PC-9 (cell line): ENCODE measurements around the gene RAD51D. TPM values are rescaled to one million over a fixed set of nuclear protein-coding genes. Genes with fewer than 3 reads are reported as not detected.

Experiments
- Bru-seq: library from RNA; stranded (reverse); fragments of 400-500 nt; gene quantifications from one replicate; lab custom pipeline; 2021; lab: Mats Ljungman, UMichigan
- BruChase-seq, 2 experiments: library from RNA; stranded (reverse); fragments of 400-500 nt; gene quantifications; one replicate each; lab custom pipeline; 2021; lab: Mats Ljungman, UMichigan
- BruUV-seq: library from RNA; stranded (reverse); fragments of 400-500 nt; replicated peaks from 2 replicates; lab custom pipeline; 2021; lab: Mats Ljungman, UMichigan
- CTCF ChIA-PET: fragments of 300-600 bp; sonication (Branson Sonifier 250); formaldehyde crosslinking; loops from one replicate; lab custom pipeline; 2022; ENCODE audit warnings: antibody characterized with exemption; lab: Charles Lee
- POLR2A ChIA-PET: fragments of 300-600 bp; sonication (Branson Sonifier 250); formaldehyde crosslinking; loops from one replicate; lab custom pipeline; 2022; ENCODE audit warnings: antibody characterized with exemption; ENCODE audit not compliant: unreplicated experiment; lab: Charles Lee
- DNase-seq, 2 experiments: peaks; one replicate each; pipeline versions ENCODE4 v3.0.0 to v3.0.0-alpha.2; 2015 to 2022; ENCODE audit warnings: mixed read lengths in 1 of 2
- H2AFZ ChIP-seq: fragments of 200-600 bp; sonication (generic); 2 replicates; pipeline ENCODE4 v1.8.1; 2017; ENCODE audit warnings: antibody characterized with exemption
- H3F3A ChIP-seq: fragments of 200-600 bp; sonication (generic); 2 replicates; pipeline ENCODE4 v1.8.1; 2017; ENCODE audit warnings: antibody characterized with exemption, mild to moderate bottlenecking, low read depth; ENCODE audit not compliant: insufficient read depth
- H3K27ac ChIP-seq: fragments of 200-600 bp; sonication (generic); 2 replicates; pipeline ENCODE4 v1.6.1; 2016; ENCODE audit warnings: mixed run types
- H3K27me3 ChIP-seq: fragments of 200-600 bp; sonication (generic); 2 replicates; pipeline ENCODE4 v1.6.1; 2016; ENCODE audit warnings: low read depth, mixed run types; ENCODE audit not compliant: insufficient read depth
- H3K36me3 ChIP-seq: fragments of 200-600 bp; sonication (generic); 2 replicates; pipeline ENCODE4 v1.6.1; 2016; ENCODE audit warnings: low read depth, mixed run types
- H3K4me1 ChIP-seq: fragments of 200-600 bp; sonication (generic); replicated peaks from 2 replicates; pipeline ENCODE4 v1.6.1; 2016; ENCODE audit warnings: mixed run types; ENCODE audit not compliant: insufficient read depth
- H3K4me2 ChIP-seq: fragments of 200-600 bp; sonication (generic); 2 replicates; pipeline ENCODE4 v1.6.1; 2017; ENCODE audit warnings: mixed run types
- H3K4me3 ChIP-seq: fragments of 200-600 bp; sonication (generic); 2 replicates; pipeline ENCODE4 v1.6.1; 2016; ENCODE audit warnings: mixed run types
- H3K79me2 ChIP-seq: fragments of 200-600 bp; sonication (generic); 2 replicates; pipeline ENCODE4 v1.6.1; 2017; ENCODE audit warnings: low read depth, mixed run types
- H3K9me2 ChIP-seq: fragments of 200-600 bp; sonication (generic); 2 replicates; pipeline ENCODE4 v1.8.1; 2017; ENCODE audit warnings: mild to moderate bottlenecking; ENCODE audit not compliant: insufficient read depth
- H3K9me3 ChIP-seq: fragments of 200-600 bp; sonication (generic); 2 replicates; pipeline ENCODE4 v1.8.1; 2016; ENCODE audit warnings: low read depth; ENCODE audit not compliant: insufficient read depth
- H4K20me1 ChIP-seq: fragments of 200-600 bp; sonication (generic); 2 replicates; pipeline ENCODE4 v1.8.1; 2017; ENCODE audit not compliant: insufficient read depth
- CTCF ChIP-seq: fragments of 200-600 bp; sonication (generic); conservative IDR thresholded peaks from 2 replicates; pipeline ENCODE4 v1.6.1; 2017; ENCODE audit warnings: mixed run types, antibody characterized with exemption, mild to moderate bottlenecking, moderate library complexity
- EZH2 ChIP-seq: fragments of 200-600 bp; sonication (generic); IDR thresholded peaks from 2 replicates; pipeline ENCODE4 v1.8.0; 2017; ENCODE audit warnings: antibody characterized with exemption, low read depth
- intact Hi-C: fragments of 100-400 bp; cut with micrococcal nuclease; formaldehyde crosslinking; loops from one replicate; pipeline ENCODE4 v1.10.0; 2022; ENCODE audit not compliant: unreplicated experiment
- long read RNA-seq: library from polyadenylated mRNA; stranded (forward); transcript quantifications from one replicate; pipeline ENCODE4 v2.0.0, GENCODE V29; 2022
- total RNA-seq: library from RNA; stranded (reverse); gene quantifications from 2 replicates; pipeline ENCODE4 v1.2.3, GENCODE V29; 2021

Gene RAD51D
- total RNA-seq = 7.8 and 9.7 TPM in 2 replicates
- Bru-seq, nascent RNA = percentile 59 among the genes with signal in this experiment
- percentile 57 among the genes with signal in this experiment for BruChase-seq, experiment 1, labeled RNA remaining after a 2-hour chase
- percentile 74 among the genes with signal in this experiment for BruChase-seq, experiment 2, labeled RNA remaining after a 6-hour chase
- long read RNA-seq, full-length matches to known transcripts = 3 of 5 reads
- long read RNA-seq, partial matches to known transcripts = 0 of 5 reads
- long read RNA-seq, other reads (novel, unspliced or antisense) = 2 of 5 reads

GRCh38 chr17:35119370-35120165 is at the start of gene RAD51D:
Gene RAD51D, minus strand, starts transcription at chr17:35119860. Its CDS starts 247 bp downstream, at chr17:35119613.
- CTCF ChIA-PET = interaction anchor here (0.6 to 1.3 kb wide), 3 partner anchors 49 to 577 kb away, joined by 3 read pairs; no protein-coding TSS in a partner anchor
- POLR2A ChIA-PET = interaction anchor here (0.7 kb wide), 1 partner anchor 436 kb away, joined by 5 read pairs; no protein-coding TSS in a partner anchor
- H4K20me1 ChIP-seq = no peaks in the 10 kb centered on the region
- no peaks in the 10 kb centered on the region; the same call in none of the 2 replicates for H3F3A ChIP-seq
- H3K4me3 ChIP-seq = peak within 1 kb of the TSS; percentile 74
- intact Hi-C loops = loop anchor here (2.0 kb wide), 1 partner anchor 699 kb away; no protein-coding TSS in a partner anchor
- peak within 1 kb of the TSS; percentile 100 for H3K4me2 ChIP-seq
- peak; percentile 47 to 76 for DNase-seq
- no peak within 1 kb of the TSS for H3K27ac ChIP-seq
- no TSS peak for BruUV-seq
- no peak for TF ChIP-seq EZH2
- TF ChIP-seq CTCF = peak; percentile 83
- peaks cover 9% of the 10 kb centered on the region; the same call in 1 of the 2 replicates for H3K4me1 ChIP-seq
- peak within 1 kb of the TSS; percentile 99 for H2AFZ ChIP-seq
- H3K9me2 ChIP-seq = no peaks in the 10 kb centered on the region
- H3K9me3 ChIP-seq = no peaks in the 10 kb centered on the region
- no peaks in the 10 kb centered on the region for H3K79me2 ChIP-seq
- no peaks in the 10 kb centered on the region for H3K36me3 ChIP-seq
- no peaks in the 10 kb centered on the region for H3K27me3 ChIP-seq

GRCh38 chr17:35167666-35168065 is 48.0 kb upstream of the RAD51D start:
- H3K4me2 ChIP-seq = no peak overlapping the region
- DNase-seq = no peak
- H2AFZ ChIP-seq = no peak overlapping the region
- H3K4me3 ChIP-seq = no peak overlapping the region
- H3K27ac ChIP-seq = no peak overlapping the region
- H3K27me3 ChIP-seq = peaks cover 20% of the 10 kb centered on the region
- ChIA-PET POLR2A (no interaction called here), CTCF (interaction anchor here (0.6 kb wide), 1 partner anchor 366 kb away, joined by 11 read pairs; no protein-coding TSS in a partner anchor)
- H3K79me2 ChIP-seq = no peaks in the 10 kb centered on the region
- H3K36me3 ChIP-seq = no peaks in the 10 kb centered on the region
- intact Hi-C loops = no loop called here
- no peaks in the 10 kb centered on the region for H3K4me1 ChIP-seq
- H3K9me3 ChIP-seq = no peaks in the 10 kb centered on the region
- no peaks in the 10 kb centered on the region for H3F3A ChIP-seq
- TF ChIP-seq CTCF (no peak), EZH2 (no peak)
- no TSS peak for BruUV-seq
- no peaks in the 10 kb centered on the region for H4K20me1 ChIP-seq
- H3K9me2 ChIP-seq = no peaks in the 10 kb centered on the region

GRCh38 chr17:35167046-35167445 is 47.4 kb upstream of the RAD51D start:
- H3K27me3 ChIP-seq = peaks cover 26% of the 10 kb centered on the region
- H3K36me3 ChIP-seq = no peaks in the 10 kb centered on the region
- H4K20me1 ChIP-seq = no peaks in the 10 kb centered on the region
- no peak overlapping the region for H3K4me3 ChIP-seq
- H3K4me1 ChIP-seq = no peaks in the 10 kb centered on the region
- DNase-seq = no peak
- ChIA-PET CTCF (interaction anchor here (0.6 kb wide), 1 partner anchor 367 kb away, joined by 11 read pairs; no protein-coding TSS in a partner anchor), POLR2A (no interaction called here)
- no TSS peak for BruUV-seq
- no peak overlapping the region for H2AFZ ChIP-seq
- no peak overlapping the region for H3K27ac ChIP-seq
- no peaks in the 10 kb centered on the region for H3K9me2 ChIP-seq
- intact Hi-C loops = no loop called here
- H3F3A ChIP-seq = no peaks in the 10 kb centered on the region
- TF ChIP-seq CTCF (no peak), EZH2 (no peak)
- no peaks in the 10 kb centered on the region for H3K9me3 ChIP-seq
- no peak overlapping the region for H3K4me2 ChIP-seq
- H3K79me2 ChIP-seq = no peaks in the 10 kb centered on the region
